ENCODE data around the gene ALX4.

DNA sequence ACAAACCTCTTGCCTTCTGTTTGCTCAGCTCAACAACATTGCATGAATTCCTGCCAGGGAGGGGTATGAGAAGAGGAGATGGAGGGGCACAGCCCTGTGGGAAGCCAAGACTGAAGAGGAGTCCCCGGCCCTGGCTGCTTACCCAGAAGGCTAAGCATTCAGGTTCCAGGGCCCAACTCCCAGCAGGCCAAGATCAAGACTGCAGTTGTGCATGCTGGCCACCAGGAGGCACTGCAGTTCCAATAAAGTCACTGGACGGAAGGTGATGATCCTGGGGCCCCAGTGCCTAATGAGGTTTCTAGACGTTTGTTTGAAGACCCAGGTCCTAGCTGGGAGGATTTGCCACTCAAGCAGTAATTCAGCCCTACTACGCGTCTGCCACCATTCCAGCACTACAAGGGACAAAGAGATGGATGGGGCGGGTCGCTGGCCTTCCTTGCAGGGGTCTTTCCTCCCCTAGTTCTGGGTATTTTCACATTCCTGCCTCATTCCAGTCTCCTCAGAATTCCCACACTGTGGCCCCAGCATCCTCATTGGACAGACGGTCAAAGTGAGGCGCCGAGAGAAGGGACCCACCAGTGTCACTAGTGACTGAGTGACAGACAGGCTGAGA, 23.6 kb downstream of the ALX4 start:
- TF ChIP-seq NANOG (IDR thresholded peaks at IDR 0.05; ENCODE audit: insufficient read depth, low read depth, low read length, poor library complexity, severe bottlenecking) (no peak), CREB1 (IDR thresholded peaks at IDR 0.05) (peak; percentile 47; the same call in 1 of the 2 replicates), EZH2 (IDR thresholded peaks at IDR 0.05; ENCODE audit: low read depth, low read length, severe bottlenecking) (no peak), BRCA1 (IDR thresholded peaks at IDR 0.05; ENCODE audit: low read depth, low read length) (no peak)
- TF ChIP-seq, protein P1, sequence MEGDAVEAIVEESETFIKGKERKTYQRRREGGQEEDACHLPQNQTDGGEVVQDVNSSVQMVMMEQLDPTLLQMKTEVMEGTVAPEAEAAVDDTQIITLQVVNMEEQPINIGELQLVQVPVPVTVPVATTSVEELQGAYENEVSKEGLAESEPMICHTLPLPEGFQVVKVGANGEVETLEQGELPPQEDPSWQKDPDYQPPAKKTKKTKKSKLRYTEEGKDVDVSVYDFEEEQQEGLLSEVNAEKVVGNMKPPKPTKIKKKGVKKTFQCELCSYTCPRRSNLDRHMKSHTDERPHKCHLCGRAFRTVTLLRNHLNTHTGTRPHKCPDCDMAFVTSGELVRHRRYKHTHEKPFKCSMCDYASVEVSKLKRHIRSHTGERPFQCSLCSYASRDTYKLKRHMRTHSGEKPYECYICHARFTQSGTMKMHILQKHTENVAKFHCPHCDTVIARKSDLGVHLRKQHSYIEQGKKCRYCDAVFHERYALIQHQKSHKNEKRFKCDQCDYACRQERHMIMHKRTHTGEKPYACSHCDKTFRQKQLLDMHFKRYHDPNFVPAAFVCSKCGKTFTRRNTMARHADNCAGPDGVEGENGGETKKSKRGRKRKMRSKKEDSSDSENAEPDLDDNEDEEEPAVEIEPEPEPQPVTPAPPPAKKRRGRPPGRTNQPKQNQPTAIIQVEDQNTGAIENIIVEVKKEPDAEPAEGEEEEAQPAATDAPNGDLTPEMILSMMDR (IDR thresholded peaks at IDR 0.05; ENCODE audit: control extremely low read depth in 1 of 3, insufficient read depth in 1 of 3, low read depth in 1 of 3, low read length in 3 of 3), result peak; percentile 96 to 99 (median 98)
